Measurements from ENCODE around the gene SYNGR2. TPM values are rescaled to one million over a fixed set of nuclear protein-coding genes. Genes with fewer than 3 reads are reported as not detected.

Gene SYNGR2, protein sequence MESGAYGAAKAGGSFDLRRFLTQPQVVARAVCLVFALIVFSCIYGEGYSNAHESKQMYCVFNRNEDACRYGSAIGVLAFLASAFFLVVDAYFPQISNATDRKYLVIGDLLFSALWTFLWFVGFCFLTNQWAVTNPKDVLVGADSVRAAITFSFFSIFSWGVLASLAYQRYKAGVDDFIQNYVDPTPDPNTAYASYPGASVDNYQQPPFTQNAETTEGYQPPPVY
- total RNA-seq (58.6 and 65.9 TPM in 2 replicates), polyA plus RNA-seq (281 and 431 TPM in 2 replicates), polyA minus RNA-seq (144 and 146 TPM in 2 replicates), Bru-seq, nascent RNA (percentile 52 among the genes with signal in this experiment), BruChase-seq, experiment 1, labeled RNA remaining after a 6-hour chase (percentile 78 among the genes with signal in this experiment), BruChase-seq, experiment 2, labeled RNA remaining after a 2-hour chase (percentile 55 among the genes with signal in this experiment)
- 97.5 and 128 TPM in 2 replicates for polyA plus RNA-seq (2011; cell fraction: cytosol; rRNA removed)
- 46.6 and 51.0 TPM in 2 replicates for polyA plus RNA-seq (2011; cell fraction: nucleus; rRNA removed)
- 63.4 and 110 TPM in 2 replicates for polyA plus RNA-seq (2012)
- polyA minus RNA-seq (2011; cell fraction: cytosol; rRNA and poly(A)+ RNA removed), result 62.3 TPM
- polyA minus RNA-seq (2011; cell fraction: nucleus; rRNA and poly(A)+ RNA removed), result 15.9 and 17.9 TPM in 2 replicates
- long read RNA-seq, transcript SYNGR2-203 (3 exons, 1,553 nt), result minor isoform, 6 of 419 reads
- long read RNA-seq, transcript SYNGR2-209 (1 exons, 3,036 nt), result minor isoform, 32 of 419 reads
- long read RNA-seq, transcript SYNGR2-204 (3 exons, 2,125 nt), result minor isoform, 56 of 419 reads
- long read RNA-seq, transcript SYNGR2-201 (4 exons, 2,325 nt), result major isoform, 309 of 419 reads
- long read RNA-seq, partial matches to known transcripts, result 10 of 419 reads
- long read RNA-seq, other reads (novel, unspliced or antisense), result 5 of 419 reads

DNA sequence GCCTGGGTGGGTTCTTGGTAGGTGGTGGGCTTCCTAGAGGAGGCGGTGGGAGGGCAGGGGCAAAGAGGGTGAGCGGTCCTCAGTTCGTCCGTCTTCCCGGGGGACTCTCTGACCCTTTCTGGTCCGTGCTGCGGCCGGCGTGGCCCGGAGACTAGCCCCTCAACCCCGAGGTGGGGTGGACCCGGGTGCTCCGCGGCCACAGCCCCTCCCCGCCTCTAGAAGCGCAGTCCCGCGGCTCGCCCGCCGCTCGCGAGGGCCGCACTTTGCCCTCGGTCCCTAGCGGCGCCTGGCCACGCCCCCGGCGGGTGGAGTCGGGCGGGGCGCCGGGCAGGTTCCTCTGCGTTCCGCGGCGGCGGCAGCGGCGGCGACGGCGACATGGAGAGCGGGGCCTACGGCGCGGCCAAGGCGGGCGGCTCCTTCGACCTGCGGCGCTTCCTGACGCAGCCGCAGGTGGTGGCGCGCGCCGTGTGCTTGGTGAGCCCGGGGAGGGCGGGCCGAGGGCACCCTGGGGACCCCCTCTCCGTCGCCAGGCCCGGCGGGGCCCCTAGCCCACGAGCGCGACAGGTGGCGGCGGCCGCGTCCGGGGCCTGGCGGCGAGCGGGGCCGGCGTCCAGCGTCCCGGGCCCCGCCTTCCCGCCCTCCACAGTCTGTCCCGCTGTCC, at the start of gene SYNGR2:
SYNGR2 (plus strand) TSS at position 340 of the 661 bp plus-strand sequence; CDS start at position 376, 36 bp downstream.
- H3K4me3 ChIP-seq (replicated peaks in 1 of 3; ENCODE audit: insufficient read depth in 1 of 3, low read depth in 1 of 3, low read length in 3 of 3), result peak within 1 kb of the TSS; percentile 24 to 74 (median 74)
- peak; percentile 57 for DNase-seq (ENCODE audit: low read depth, low spot score)
- peak; percentile 72 for TF ChIP-seq POLR2AphosphoS5 (IDR thresholded peaks at IDR 0.05; ENCODE audit: insufficient read depth, low read depth, low read length)
- TF ChIP-seq JUN (IDR thresholded peaks at IDR 0.05; ENCODE audit: borderline replicate concordance, insufficient read depth, insufficient read length, low read depth), result no peak
- no peak for TF ChIP-seq EZH2 (IDR thresholded peaks at IDR 0.05; ENCODE audit: borderline replicate concordance, low read depth, low read length, severe bottlenecking)
- no peak for TF ChIP-seq GATA2 (IDR thresholded peaks at IDR 0.05; ENCODE audit: insufficient read depth, insufficient read length, low read depth, low read length)
- no peak for TF ChIP-seq FOS (IDR thresholded peaks at IDR 0.05; ENCODE audit: borderline replicate concordance, insufficient read depth, low read length)
- TF ChIP-seq, protein P1, sequence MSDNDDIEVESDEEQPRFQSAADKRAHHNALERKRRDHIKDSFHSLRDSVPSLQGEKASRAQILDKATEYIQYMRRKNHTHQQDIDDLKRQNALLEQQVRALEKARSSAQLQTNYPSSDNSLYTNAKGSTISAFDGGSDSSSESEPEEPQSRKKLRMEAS (IDR thresholded peaks at IDR 0.05; ENCODE audit: insufficient read depth, insufficient read length), result no peak
- peak; percentile 68 for TF ChIP-seq POLR2A (IDR thresholded peaks at IDR 0.05; ENCODE audit: low read depth, low read length)
- TF ChIP-seq CTCF (IDR thresholded peaks at IDR 0.05; ENCODE audit: extremely low read depth in 1 of 2, insufficient read depth in 1 of 2, low read depth in 1 of 2, low read length in 2 of 2), result no peak
- no peak for TF ChIP-seq MYC (IDR thresholded peaks at IDR 0.05; ENCODE audit: low read depth, low read length)
- H3K9me3 ChIP-seq (replicated peaks; ENCODE audit: control insufficient read depth, insufficient read depth, low read length), result no peaks in the 10 kb centered on the region
- no peaks in the 10 kb centered on the region for H3K27me3 ChIP-seq (ENCODE audit: control insufficient read depth in 2 of 2, insufficient read depth in 2 of 2, low read length in 2 of 2)
- dilution Hi-C loops (cut with MboI; ENCODE audit: extremely low pct_ligation_motif_present, low sequenced_read_pairs) (no loop called here), intact Hi-C loops (cut with micrococcal nuclease) (loop anchor here (2.0 to 5.0 kb wide), 2 partner anchors 28 to 36 kb away; partner anchors contain the start of gene TMC8)
- no peak within 1 kb of the TSS for H3K27ac ChIP-seq (ENCODE audit: insufficient read depth, low read depth, low read length)
- H3K4me1 ChIP-seq (ENCODE audit: control insufficient read depth, extremely low read depth, insufficient read depth, low read length), result peaks cover 2% of the 10 kb centered on the region
- peaks cover 0 to 6% of the 10 kb centered on the region in 2 experiments for H3K36me3 ChIP-seq (ENCODE audit: control insufficient read depth in 2 of 2, extremely low read depth in 1 of 2, insufficient read depth in 2 of 2, low read length in 2 of 2)
- ChIA-PET POLR2A (no interaction called here), CTCF (interaction anchor here (1.8 kb wide), 1 partner anchor 83 kb away, joined by 8 read pairs; no protein-coding TSS in a partner anchor)
- peak within 1 kb of the TSS; percentile 59 for H3K4me2 ChIP-seq (ENCODE audit: insufficient read depth, low read length)
- no peaks in the 10 kb centered on the region for H3K9me1 ChIP-seq (replicated peaks; ENCODE audit: control insufficient read depth, extremely low read depth, insufficient read depth, low read length)
- no peaks in the 10 kb centered on the region for H4K20me1 ChIP-seq (replicated peaks; ENCODE audit: control insufficient read depth, extremely low read depth, insufficient read depth, low read length)
- peak within 1 kb of the TSS; percentile 53 for H2AFZ ChIP-seq (ENCODE audit: low read depth, low read length)
- FAIRE-seq, result peak; percentile 78
- no TSS peak for BruUV-seq (replicated peaks)
- peak within 1 kb of the TSS; percentile 56 for H3K9ac ChIP-seq (replicated peaks; ENCODE audit: extremely low read depth, insufficient read depth, low read length)
- H3K79me2 ChIP-seq (ENCODE audit: control insufficient read depth, insufficient read depth, low read length), result no peaks in the 10 kb centered on the region

All from endothelial cell of umbilical vein (primary cell).